Stimulated activated CD8-positive, alpha-beta memory T cell treated with anti-CD3 and anti-CD28 coated beads, Interleukin-2, amount 100 ng/mL, for 48 hours (primary cell): Measurements from ENCODE around the gene MATCAP1.

Source experiments
- DNase-seq, 2 donors: peaks; one replicate each; pipeline ENCODE4 v3.0.0-alpha.2; 2020; ENCODE audit warnings: low read depth in 2 of 2

Gene MATCAP1

DNA sequence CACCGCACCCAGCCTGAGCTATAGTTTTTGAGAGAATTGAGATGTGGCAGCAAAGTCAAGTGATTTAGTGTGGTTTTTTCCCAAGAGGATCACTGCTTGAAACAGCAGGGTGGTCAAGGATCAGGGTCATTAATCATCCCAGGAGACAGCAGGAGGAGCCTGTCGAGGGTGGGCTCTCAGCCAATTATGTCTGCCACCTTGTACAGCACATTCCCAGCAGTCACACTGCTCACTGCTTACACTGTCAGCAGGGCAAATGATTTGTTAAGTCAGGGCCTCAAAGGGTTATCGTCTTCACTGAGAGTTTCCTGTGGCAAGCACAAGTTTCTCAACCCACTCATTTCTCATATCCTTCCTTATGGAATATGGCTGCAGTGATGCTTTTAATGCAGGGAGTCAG lies 46.2 kb downstream of the MATCAP1 start:
- no peak for DNase-seq

DNA sequence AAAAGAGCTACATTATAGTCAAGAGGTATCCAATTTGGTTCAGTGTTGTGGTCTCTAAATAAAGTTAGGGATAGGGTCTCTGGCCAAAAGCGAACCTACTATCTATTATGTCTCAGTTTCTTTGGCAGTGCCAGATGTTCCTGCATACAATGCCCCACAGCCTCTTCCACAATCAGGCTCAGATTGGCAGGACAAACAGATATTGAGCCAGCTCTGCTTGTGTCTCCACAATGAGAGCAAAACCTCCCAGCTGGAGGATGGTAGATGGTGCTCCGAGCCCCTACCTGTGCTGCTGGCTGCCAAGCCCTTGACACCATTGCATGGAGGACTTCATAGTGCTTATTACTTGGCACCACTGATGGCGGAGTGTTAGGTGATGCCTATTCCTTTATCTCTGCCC lies 54.3 kb downstream of the MATCAP1 start:
- no peak for DNase-seq

DNA sequence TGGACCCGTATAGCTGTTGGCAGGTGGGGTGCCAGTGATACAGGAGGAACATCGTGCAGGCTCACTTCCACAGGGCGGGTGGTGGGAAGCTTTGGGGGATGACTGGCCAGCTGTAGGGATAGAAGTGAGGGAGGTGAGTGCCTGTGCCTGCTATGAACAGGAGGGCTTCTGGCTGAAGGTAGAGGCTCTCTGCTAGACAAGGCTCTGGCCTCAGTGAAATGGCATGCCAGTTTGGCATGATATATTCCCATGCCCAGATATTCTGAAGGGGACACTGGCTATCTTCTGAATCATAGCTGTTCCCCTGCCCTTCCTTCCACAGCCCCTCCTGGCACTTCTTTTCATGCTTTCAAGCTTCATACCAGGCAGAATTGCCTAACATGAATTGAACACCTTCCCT lies 54.9 kb downstream of the MATCAP1 start:
- DNase-seq: no peak

DNA sequence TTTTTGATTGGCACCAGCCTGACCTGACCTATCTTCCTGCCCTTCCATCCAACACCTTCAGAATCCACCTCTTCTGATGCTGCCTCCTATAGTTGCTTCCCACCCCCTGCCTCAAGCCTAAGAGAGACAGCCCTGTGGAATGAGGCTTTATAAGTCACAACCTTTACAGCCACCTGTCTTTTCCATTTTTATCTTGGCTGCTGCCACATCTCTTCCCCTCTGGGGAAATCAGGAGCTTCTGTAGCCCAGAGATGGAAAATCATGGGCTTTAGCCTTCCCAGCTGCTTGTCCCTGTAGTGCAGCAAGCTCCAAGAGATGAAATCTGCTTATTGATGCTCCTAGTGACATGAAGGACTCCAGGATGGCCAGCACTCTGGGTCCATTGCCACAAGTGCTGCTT lies 55.3 kb downstream of the MATCAP1 start:
- no peak for DNase-seq
